WERI-Rb-1 (cell line): ENCODE data around the gene AMIGO1.

Source experiments
- DNase-seq: peaks from one replicate; pipeline ENCODE4 v3.0.0-alpha.2; 2020
- H3K27ac ChIP-seq: fragments of 250-450 bp; sonication (Bioruptor Pico); 2 replicates; pipeline ENCODE4 v1.5.1; 2020; ENCODE audit warnings: mild to moderate bottlenecking, moderate library complexity
- H3K27me3 ChIP-seq: fragments of 250-450 bp; sonication (Bioruptor Pico); 2 replicates; pipeline ENCODE4 v1.5.1; 2021; ENCODE audit warnings: mild to moderate bottlenecking, low read depth, moderate library complexity; ENCODE audit not compliant: insufficient read depth, severe bottlenecking
- H3K36me3 ChIP-seq: fragments of 250-450 bp; sonication (Bioruptor Pico); 2 replicates; pipeline ENCODE4 v1.5.1; 2020; ENCODE audit warnings: mild to moderate bottlenecking, moderate library complexity
- H3K4me3 ChIP-seq: 2 replicates; pipeline ENCODE4 v1.5.1; 2011; ENCODE audit warnings: low read depth, mild to moderate bottlenecking, control low read depth, low read length
- H3K9me3 ChIP-seq: fragments of 250-450 bp; sonication (Bioruptor Pico); 2 replicates; pipeline ENCODE4 v1.5.1; 2021; ENCODE audit warnings: mild to moderate bottlenecking, moderate library complexity; ENCODE audit not compliant: severe bottlenecking
- CTCF ChIP-seq: IDR thresholded peaks from 2 replicates; pipeline ENCODE4 v1.5.1; 2011; ENCODE audit warnings: low read depth, mild to moderate bottlenecking, control low read depth, inconsistent platforms, low read length

AMIGO1 gene

GRCh38 chr1:109523706-109524105, 14.2 kb upstream of the AMIGO1 start:
- no peak for DNase-seq
- Histone ChIP-seq H3K9me3 (peaks cover 6% of the 10 kb centered on the region), H3K27ac (no peak overlapping the region), H3K4me3 (no peak overlapping the region), H3K36me3 (no peaks in the 10 kb centered on the region), H3K27me3 (no peaks in the 10 kb centered on the region)
- no peak for TF ChIP-seq CTCF

DNA sequence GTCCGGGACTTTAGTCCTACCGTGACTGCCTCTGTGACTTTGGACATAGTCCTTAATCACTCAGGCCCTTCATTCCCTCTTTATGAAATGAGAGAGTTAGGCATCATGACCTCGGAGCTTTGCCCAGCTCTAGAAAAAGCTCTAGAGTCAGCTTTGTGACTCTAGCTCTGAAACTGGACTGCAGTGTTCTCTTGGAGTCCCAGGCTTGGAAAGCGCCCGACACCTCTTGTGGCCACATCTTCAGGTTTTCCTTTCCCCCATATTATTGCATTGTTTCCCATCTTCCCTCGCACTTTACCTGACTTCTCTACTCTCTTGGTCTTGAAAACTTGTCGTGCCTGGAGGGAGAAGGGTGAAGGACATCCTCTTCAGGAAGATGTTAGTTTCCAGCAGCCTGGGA, 12.5 kb upstream of the AMIGO1 start:
- Histone ChIP-seq H3K4me3 (no peak overlapping the region), H3K36me3 (no peaks in the 10 kb centered on the region), H3K27ac (no peak overlapping the region), H3K9me3 (peaks cover 6% of the 10 kb centered on the region), H3K27me3 (no peaks in the 10 kb centered on the region)
- DNase-seq = no peak
- no peak for TF ChIP-seq CTCF

DNA sequence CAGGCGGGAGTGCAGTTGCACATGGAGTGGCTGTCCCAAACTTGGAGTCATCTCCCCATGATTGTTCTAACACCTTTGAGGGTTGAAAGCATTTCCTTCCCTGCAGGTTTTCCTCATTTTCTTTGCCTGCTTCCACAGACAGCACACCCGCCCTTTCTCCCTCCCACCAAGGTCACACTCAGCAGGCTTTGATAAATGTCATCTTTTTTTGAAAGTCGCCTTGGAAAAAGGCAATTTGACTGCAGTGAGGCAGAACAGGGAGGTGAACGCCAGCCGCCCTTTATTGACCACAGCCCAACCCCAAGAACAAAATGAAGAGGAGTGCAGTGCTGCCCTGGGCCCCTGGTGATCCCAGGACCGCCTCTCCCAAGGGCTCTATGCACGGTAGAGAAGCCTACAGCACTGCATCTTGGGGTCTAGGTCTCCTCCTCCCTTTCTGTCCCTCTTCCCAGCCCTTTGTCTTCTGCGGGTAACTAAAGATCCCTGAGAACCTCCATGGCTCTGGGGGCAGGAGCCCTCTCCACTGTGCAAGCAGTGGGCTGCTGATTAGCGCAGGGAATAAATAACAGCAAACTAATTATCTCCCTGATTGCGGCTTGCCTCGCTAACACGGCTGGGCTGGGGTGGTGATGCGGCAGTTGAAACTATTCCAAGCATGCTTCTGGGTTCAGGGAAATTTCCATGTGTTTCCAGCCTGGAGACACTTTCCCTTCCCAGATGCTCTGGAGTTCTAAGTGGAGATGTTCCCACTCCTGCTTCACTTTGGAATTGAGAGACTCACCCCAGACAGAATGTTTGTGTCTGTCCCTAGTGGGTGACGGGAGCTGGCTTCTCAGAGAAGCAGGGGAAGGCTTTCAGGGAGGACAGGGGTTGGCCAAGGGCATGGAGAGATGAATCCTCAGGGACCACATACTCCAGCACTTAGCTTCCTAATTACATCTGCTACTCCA, 11.8 kb upstream of the AMIGO1 start:
- H3K27me3 ChIP-seq = no peaks in the 10 kb centered on the region
- H3K4me3 ChIP-seq = no peak overlapping the region
- no peak for DNase-seq
- H3K9me3 ChIP-seq = peaks cover 6% of the 10 kb centered on the region
- H3K27ac ChIP-seq = no peak overlapping the region
- no peaks in the 10 kb centered on the region for H3K36me3 ChIP-seq
- TF ChIP-seq CTCF = no peak

DNA sequence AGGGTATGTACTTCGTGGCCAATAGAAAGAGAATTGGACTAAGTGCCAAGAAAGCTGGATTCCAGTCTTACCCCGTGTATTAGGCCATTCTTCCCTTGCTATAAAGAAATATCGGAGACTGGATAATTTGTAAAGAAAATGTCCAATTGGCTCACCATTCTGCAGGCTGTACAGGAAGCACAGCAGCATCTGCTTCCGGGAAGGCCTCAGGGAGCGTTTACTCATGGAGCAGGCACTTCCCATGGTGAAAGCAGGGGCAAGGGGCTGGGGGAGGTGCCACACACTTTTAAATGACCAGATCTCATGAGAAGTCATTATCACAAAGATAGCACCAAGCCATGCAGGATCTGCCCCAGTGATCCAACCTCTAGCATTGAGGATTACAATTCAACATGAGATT, 7.8 kb upstream of the AMIGO1 start:
- TF ChIP-seq CTCF = no peak
- H3K27ac ChIP-seq = no peak overlapping the region
- no peaks in the 10 kb centered on the region for H3K36me3 ChIP-seq
- no peak overlapping the region for H3K4me3 ChIP-seq
- no peaks in the 10 kb centered on the region for H3K9me3 ChIP-seq
- no peaks in the 10 kb centered on the region for H3K27me3 ChIP-seq
- no peak for DNase-seq

- Histone ChIP-seq H3K27ac (no peak overlapping the region), H3K36me3 (no peaks in the 10 kb centered on the region), H3K4me3 (no peak overlapping the region), H3K27me3 (no peaks in the 10 kb centered on the region), H3K9me3 (no peaks in the 10 kb centered on the region)
- no peak for TF ChIP-seq CTCF
- DNase-seq = no peak
Measured at GRCh38 chr1:109516872-109517271, 7.3 kb upstream of the AMIGO1 start.
